Esophagus muscularis mucosa (tissue), 3 donors: ENCODE measurements around the gene FRK.

Source experiments
- EP300 ChIP-seq: sonication (generic); formaldehyde crosslinking; IDR thresholded peaks from one replicate; pipeline ENCODE4 v1.6.1; 2017; ENCODE audit warnings: antibody characterized with exemption
- TF ChIP-seq, protein P1 (sequence below), 3 experiments: fragments of 200-600 bp in 2 of 3; fragments of 450-650 bp in 1 of 3; sonication (generic) in 2 of 3; IDR thresholded peaks; one replicate each; pipeline ENCODE4 v1.5.1; 2017 to 2019; ENCODE audit warnings: antibody characterized with exemption in 3 of 3, mild to moderate bottlenecking in 2 of 3, moderate library complexity in 1 of 3

- TF ChIP-seq, protein P1, sequence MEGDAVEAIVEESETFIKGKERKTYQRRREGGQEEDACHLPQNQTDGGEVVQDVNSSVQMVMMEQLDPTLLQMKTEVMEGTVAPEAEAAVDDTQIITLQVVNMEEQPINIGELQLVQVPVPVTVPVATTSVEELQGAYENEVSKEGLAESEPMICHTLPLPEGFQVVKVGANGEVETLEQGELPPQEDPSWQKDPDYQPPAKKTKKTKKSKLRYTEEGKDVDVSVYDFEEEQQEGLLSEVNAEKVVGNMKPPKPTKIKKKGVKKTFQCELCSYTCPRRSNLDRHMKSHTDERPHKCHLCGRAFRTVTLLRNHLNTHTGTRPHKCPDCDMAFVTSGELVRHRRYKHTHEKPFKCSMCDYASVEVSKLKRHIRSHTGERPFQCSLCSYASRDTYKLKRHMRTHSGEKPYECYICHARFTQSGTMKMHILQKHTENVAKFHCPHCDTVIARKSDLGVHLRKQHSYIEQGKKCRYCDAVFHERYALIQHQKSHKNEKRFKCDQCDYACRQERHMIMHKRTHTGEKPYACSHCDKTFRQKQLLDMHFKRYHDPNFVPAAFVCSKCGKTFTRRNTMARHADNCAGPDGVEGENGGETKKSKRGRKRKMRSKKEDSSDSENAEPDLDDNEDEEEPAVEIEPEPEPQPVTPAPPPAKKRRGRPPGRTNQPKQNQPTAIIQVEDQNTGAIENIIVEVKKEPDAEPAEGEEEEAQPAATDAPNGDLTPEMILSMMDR (IDR thresholded peaks at IDR 0.05): no peak
- TF ChIP-seq EP300: no peak
These were observed 125.9 kb downstream of the FRK start for GRCh38 chr6:115934829-115935228.
